ENCODE data around the gene RBP4. TPM values are rescaled to one million over a fixed set of nuclear protein-coding genes. Genes with fewer than 3 reads are reported as not detected.

The RBP4 gene
- total and polyA plus RNA-seq, 10 of the 15 experiments (the other 5 are each of a cell fraction or from before 2014, with no cell fraction given): 1.2 TPM; not detected in 9

DNA sequence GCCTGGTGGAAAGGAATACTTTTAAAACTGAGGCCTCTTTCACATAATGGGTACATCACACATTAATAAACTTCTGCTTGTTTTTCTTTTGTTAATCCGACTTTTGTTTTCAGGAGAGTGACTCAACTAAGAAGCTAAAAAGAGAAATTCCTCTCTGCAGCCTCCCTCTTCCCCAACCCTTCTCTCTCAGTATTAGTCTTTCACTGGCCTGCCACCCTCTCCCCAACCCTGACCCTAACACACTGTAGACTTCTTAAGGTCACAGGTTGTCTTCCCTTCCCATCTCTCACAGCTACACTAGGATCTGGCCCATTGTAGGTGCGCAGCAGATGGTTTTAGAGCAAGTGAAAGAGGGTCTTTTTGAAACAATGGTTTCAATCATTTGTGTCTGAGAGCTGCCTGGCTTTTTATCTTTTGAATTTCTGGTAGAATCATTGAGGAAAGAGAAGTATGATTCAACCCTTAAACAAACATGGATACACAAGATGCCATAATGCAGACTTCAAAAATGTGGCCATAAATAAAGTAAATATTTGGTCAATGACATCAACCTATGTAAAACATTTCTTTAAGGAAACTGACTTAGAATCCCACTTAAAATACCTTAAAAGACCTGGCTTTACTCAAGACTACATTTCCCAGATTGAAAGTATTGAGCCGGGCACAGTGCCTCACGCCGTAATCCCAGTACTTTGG is 52.5 kb downstream of the RBP4 start:
- 65% methylated on average over 5 of the region's 5 CpGs for WGBS (ENCODE audit: insufficient coverage, insufficient replicate concordance, low lambda C conversion rate, missing lambda C conversion rate)
- Histone ChIP-seq H3K4me3 (no peak overlapping the region), H3K4me1 (ENCODE audit: control insufficient read depth, insufficient read depth, low read length) (no peaks in the 10 kb centered on the region), H3K4me2 (ENCODE audit: control insufficient read depth, insufficient read depth) (no peak overlapping the region), H2AFZ (ENCODE audit: control insufficient read depth, low read depth, low read length) (no peak overlapping the region), H3K36me3 (ENCODE audit: control insufficient read depth in 2 of 2, insufficient read depth in 2 of 2, low read length in 1 of 2) (no peaks in the 10 kb centered on the region), H4K20me1 (ENCODE audit: control insufficient read depth, insufficient read depth) (no peaks in the 10 kb centered on the region), H3K9ac (ENCODE audit: control insufficient read depth, insufficient read depth, low read length) (no peak overlapping the region), H3K9me3 (replicated peaks; ENCODE audit: control insufficient read depth, insufficient read depth, low read length) (no peaks in the 10 kb centered on the region), H3K27ac (ENCODE audit: control insufficient read depth, insufficient read depth) (no peak overlapping the region), H3K79me2 (ENCODE audit: control insufficient read depth, insufficient read depth, low read length) (no peaks in the 10 kb centered on the region), H3K27me3 (replicated peaks in 1 of 2; ENCODE audit: control insufficient read depth in 2 of 2, insufficient read depth in 2 of 2, low read length in 1 of 2) (no peaks in the 10 kb centered on the region)
- ChIA-PET CTCF (no interaction called here), SMC1A (ENCODE audit: uncharacterized antibody, unreplicated experiment) (no interaction called here), POLR2A (no interaction called here), RAD21 (ENCODE audit: unreplicated experiment) (no interaction called here)
- intact Hi-C loops (cut with micrococcal nuclease; ENCODE audit: unreplicated experiment) (no loop called here), in situ Hi-C loops (cut with MboI) (no loop called here)
- ATAC-seq: no peak
- TF ChIP-seq ZNF207 (IDR thresholded peaks at IDR 0.05; ENCODE audit: borderline replicate concordance) (no peak), CBX3 (IDR thresholded peaks at IDR 0.05; ENCODE audit: borderline replicate concordance, low read depth) (no peak), MXI1 (IDR thresholded peaks at IDR 0.05; ENCODE audit: low read depth, low read length) (no peak), GABPA (IDR thresholded peaks at IDR 0.05; ENCODE audit: low read depth) (no peak), CHD4 (IDR thresholded peaks at IDR 0.05) (no peak), SMARCA5 (IDR thresholded peaks at IDR 0.05) (no peak), MEF2B (IDR thresholded peaks at IDR 0.05; ENCODE audit: partially characterized antibody, poor library complexity, severe bottlenecking) (no peak)
- TF ChIP-seq, protein P1, sequence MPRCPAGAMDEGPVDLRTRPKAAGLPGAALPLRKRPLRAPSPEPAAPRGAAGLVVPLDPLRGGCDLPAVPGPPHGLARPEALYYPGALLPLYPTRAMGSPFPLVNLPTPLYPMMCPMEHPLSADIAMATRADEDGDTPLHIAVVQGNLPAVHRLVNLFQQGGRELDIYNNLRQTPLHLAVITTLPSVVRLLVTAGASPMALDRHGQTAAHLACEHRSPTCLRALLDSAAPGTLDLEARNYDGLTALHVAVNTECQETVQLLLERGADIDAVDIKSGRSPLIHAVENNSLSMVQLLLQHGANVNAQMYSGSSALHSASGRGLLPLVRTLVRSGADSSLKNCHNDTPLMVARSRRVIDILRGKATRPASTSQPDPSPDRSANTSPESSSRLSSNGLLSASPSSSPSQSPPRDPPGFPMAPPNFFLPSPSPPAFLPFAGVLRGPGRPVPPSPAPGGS (IDR thresholded peaks at IDR 0.05; ENCODE audit: borderline replicate concordance, insufficient read depth, low read depth, low read length, poor library complexity, severe bottlenecking): no peak
- TF ChIP-seq, protein P2, sequence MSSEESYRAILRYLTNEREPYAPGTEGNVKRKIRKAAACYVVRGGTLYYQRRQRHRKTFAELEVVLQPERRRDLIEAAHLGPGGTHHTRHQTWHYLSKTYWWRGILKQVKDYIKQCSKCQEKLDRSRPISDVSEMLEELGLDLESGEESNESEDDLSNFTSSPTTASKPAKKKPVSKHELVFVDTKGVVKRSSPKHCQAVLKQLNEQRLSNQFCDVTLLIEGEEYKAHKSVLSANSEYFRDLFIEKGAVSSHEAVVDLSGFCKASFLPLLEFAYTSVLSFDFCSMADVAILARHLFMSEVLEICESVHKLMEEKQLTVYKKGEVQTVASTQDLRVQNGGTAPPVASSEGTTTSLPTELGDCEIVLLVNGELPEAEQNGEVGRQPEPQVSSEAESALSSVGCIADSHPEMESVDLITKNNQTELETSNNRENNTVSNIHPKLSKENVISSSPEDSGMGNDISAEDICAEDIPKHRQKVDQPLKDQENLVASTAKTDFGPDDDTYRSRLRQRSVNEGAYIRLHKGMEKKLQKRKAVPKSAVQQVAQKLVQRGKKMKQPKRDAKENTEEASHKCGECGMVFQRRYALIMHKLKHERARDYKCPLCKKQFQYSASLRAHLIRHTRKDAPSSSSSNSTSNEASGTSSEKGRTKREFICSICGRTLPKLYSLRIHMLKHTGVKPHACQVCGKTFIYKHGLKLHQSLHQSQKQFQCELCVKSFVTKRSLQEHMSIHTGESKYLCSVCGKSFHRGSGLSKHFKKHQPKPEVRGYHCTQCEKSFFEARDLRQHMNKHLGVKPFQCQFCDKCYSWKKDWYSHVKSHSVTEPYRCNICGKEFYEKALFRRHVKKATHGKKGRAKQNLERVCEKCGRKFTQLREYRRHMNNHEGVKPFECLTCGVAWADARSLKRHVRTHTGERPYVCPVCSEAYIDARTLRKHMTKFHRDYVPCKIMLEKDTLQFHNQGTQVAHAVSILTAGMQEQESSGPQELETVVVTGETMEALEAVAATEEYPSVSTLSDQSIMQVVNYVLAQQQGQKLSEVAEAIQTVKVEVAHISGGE (CRISPR knock-in tag; IDR thresholded peaks at IDR 0.05): no peak
- no peak for FAIRE-seq
- no peak for DNase-seq (ENCODE audit: low read depth, low spot score)
- BruUV-seq (replicated peaks): no TSS peak
